GM12865 (cell line): ENCODE measurements around the gene CYBB.

Experiments
- DNase-seq: peaks from one replicate; pipeline ENCODE4 v3.0.0; 2010; ENCODE audit warnings: low read depth
- H3K4me3 ChIP-seq: 2 replicates; pipeline ENCODE4 v1.5.1; 2011; ENCODE audit warnings: mild to moderate bottlenecking, low read depth, low read length, control low read depth
- TF ChIP-seq, protein P1 (sequence below): IDR thresholded peaks from 2 replicates; pipeline ENCODE4 v1.5.1; 2011; ENCODE audit warnings: low read length, control low read depth, low read depth, inconsistent platforms; ENCODE audit not compliant: insufficient read depth; ENCODE audit errors: missing control alignments

The CYBB gene

DNA sequence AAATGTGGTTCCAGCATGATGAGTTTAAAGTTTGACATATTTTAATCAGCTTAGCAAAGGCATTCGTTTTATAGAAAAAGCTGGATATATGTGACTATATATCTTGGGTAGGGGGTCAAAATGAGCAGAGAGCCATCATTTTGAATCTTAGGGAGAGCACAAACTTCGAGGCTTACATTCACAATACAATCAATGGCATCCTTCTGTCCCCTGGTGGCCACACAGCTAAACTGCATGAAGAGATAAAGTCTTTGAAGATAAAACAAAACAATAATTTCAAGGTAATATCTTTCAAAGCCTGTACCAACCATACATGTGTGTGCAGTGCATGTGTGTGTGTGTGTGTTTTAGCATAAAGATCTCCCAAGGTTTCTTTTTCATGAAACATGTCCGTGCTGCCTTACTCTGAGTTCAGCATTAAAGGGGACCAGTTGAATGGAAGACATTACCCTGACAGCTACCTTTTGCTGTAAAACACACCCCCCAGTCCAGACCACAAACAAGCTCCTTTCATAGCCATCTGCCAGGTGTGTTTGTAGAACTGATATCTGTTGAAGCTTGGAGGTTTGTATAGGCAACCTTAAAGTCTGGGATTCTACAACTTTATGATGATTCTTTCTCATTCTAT is 45.5 kb downstream of the CYBB start:
- peak; percentile 65 for DNase-seq
- H3K4me3 ChIP-seq = no peak overlapping the region
- TF ChIP-seq, protein P1, sequence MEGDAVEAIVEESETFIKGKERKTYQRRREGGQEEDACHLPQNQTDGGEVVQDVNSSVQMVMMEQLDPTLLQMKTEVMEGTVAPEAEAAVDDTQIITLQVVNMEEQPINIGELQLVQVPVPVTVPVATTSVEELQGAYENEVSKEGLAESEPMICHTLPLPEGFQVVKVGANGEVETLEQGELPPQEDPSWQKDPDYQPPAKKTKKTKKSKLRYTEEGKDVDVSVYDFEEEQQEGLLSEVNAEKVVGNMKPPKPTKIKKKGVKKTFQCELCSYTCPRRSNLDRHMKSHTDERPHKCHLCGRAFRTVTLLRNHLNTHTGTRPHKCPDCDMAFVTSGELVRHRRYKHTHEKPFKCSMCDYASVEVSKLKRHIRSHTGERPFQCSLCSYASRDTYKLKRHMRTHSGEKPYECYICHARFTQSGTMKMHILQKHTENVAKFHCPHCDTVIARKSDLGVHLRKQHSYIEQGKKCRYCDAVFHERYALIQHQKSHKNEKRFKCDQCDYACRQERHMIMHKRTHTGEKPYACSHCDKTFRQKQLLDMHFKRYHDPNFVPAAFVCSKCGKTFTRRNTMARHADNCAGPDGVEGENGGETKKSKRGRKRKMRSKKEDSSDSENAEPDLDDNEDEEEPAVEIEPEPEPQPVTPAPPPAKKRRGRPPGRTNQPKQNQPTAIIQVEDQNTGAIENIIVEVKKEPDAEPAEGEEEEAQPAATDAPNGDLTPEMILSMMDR = peak; percentile 84

DNA sequence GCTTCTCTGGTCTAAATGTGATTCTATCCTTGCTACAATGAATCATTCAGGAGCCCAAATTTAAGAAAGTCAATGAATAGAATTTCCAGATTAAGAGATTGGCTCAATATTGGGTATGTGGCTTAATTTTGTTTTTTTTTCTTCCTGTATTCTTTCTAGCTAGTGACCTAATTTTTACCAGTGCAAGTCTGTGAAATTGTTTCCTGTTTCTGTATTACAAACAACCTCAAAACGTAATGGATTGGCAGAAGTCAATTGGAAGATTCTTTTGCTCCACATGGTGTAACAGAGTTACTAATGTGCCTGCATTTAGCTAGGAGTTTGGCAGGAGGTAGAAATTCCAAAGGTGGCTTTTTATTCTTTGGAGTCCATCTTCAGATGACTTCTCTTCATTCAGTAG is 49.9 kb downstream of the CYBB start:
- no peak overlapping the region for H3K4me3 ChIP-seq
- DNase-seq = no peak
- TF ChIP-seq, protein P1 = no peak

GRCh38 chrX:37830371-37830770 is 50.5 kb downstream of the CYBB start:
- TF ChIP-seq, protein P1 = no peak
- no peak overlapping the region for H3K4me3 ChIP-seq

GRCh38 chrX:37834937-37835336 is 55.1 kb downstream of the CYBB start:
- TF ChIP-seq, protein P1 = no peak
- no peak for DNase-seq
- H3K4me3 ChIP-seq = no peak overlapping the region

More at GRCh38 chrX:37830371-37830770, 50.5 kb downstream of the CYBB start:
- DNase-seq = no peak

GRCh38 chrX:37840931-37841330 is 61.1 kb downstream of the CYBB start:
- TF ChIP-seq, protein P1 = no peak
- DNase-seq = no peak
- H3K4me3 ChIP-seq = no peak overlapping the region

DNA sequence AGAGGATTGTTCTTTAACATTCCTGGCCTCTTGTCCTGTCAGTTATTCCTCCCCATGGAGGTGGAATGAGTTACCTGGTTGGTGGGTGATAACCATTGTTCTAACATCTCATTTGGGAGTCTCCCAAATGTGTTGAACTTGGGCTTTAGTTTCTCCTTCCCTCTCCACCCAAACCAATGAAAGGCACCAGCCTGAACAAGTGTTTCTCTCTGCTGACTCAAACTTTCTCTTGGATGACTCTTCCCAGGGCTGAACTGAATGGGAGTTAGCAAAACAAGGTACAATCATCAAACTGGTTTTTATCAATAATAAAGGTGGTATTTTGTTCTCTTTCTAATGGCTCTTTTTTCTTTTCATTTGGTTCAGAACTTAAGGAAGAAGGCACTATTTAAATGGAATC is 64.8 kb downstream of the CYBB start:
- TF ChIP-seq, protein P1 = no peak
- DNase-seq = no peak
- no peak overlapping the region for H3K4me3 ChIP-seq

- H3K4me3 ChIP-seq = no peak overlapping the region
- DNase-seq = no peak
- TF ChIP-seq, protein P1 = no peak
Observed at GRCh38 chrX:37846141-37846540, 66.3 kb downstream of the CYBB start.
